Left ventricle myocardium inferior (tissue), 1 donor: Measurements from ENCODE around the gene MMP15. TPM values are rescaled to one million over a fixed set of nuclear protein-coding genes. Genes with fewer than 3 reads are reported as not detected.
A peak's percentile ranks its signal among the peaks of the same experiment; 100 is the strongest.

Experiments used
- DNase-seq: peaks from one replicate; pipeline ENCODE4 v3.0.0-alpha.2; 2020
- H3K27ac ChIP-seq: fragments of 200-600 bp; replicated peaks from 2 replicates; pipeline ENCODE4 v1.8.0; 2021
- H3K27me3 ChIP-seq: fragments of 200-600 bp; 2 replicates; pipeline ENCODE4 v1.8.0; 2021; ENCODE audit warnings: low read depth
- H3K36me3 ChIP-seq: fragments of 200-600 bp; 2 replicates; pipeline ENCODE4 v1.8.0; 2021
- H3K4me1 ChIP-seq: fragments of 200-600 bp; 2 replicates; pipeline ENCODE4 v1.8.0; 2021
- H3K4me3 ChIP-seq: fragments of 200-600 bp; 2 replicates; pipeline ENCODE4 v1.8.0; 2021; ENCODE audit warnings: mild to moderate bottlenecking, moderate library complexity
- H3K9me3 ChIP-seq: fragments of 200-600 bp; replicated peaks from 2 replicates; pipeline ENCODE4 v1.8.0; 2021
- intact Hi-C: fragments of 100-400 bp; cut with micrococcal nuclease; formaldehyde crosslinking; loops from one replicate; pipeline ENCODE4 v1.11.0; 2022
- total RNA-seq: library from RNA; stranded (reverse); fragmentation: NEBNext Ultra II Directional; extraction: Animal tissue kit (Norgen Biotek cat#: 25700); gene quantifications from one replicate; pipeline ENCODE4 v1.2.1, GENCODE V29; 2021
- TF ChIP-seq, protein P1 (sequence below): fragments of 200-600 bp; IDR thresholded peaks from 2 replicates; pipeline ENCODE4 v1.8.0; 2021; ENCODE audit warnings: antibody characterized with exemption, mild to moderate bottlenecking, borderline replicate concordance
- donor health status: DM: no; HTN: yes; CAD: no; lungs with severe emphysema.

The MMP15 gene
- total RNA-seq, 1 donor from 2014 or later, result 64.1 TPM

DNA sequence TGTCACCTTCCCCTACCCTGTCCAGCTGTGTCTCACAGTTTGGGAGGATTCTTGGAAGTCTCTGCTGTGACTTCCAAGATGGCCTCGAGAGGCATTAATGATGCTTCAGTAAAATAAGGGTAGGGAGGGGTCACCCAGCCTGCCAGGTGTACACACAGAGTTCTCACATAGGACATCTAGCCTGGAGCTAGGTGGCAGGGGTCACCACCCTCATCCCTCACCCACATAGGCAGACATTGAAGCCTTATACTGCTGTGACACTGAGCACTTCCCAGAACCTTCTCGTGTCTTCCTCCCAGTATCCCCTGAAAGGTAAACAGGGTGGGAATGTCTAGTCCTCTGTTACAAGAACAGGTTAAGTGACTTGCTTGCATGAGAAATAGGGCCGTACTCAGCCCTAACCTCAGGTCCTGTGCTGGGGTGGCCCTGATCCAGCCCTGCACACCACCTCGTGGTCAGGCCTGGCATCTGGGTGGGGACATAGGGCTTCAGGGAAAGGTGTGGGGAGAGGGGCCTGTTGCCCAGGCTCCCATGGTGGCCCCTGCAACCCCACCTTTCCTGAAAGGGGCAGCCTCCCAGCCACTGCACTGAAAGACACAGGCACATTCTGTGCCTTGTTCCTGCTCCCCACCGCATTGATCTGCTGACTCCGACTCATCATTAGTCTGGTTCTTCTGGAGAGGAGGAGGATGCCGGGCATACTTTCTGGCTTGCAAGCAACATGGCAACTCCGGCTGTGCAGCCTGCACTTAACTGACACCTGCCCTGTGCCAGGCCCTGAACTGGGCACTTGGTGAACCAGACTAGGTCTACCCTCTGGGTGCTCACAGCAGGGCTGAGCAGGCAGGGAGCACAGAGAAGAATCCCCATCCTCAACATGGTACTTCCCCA is 3.6 kb upstream of the MMP15 start:
- Histone ChIP-seq H3K9me3 (no peaks in the 10 kb centered on the region), H3K27me3 (no peaks in the 10 kb centered on the region), H3K27ac (peak overlapping the region; percentile 96), H3K4me1 (peaks cover 65% of the 10 kb centered on the region), H3K36me3 (peaks cover 16% of the 10 kb centered on the region), H3K4me3 (no peak overlapping the region)
- intact Hi-C loops, result loop anchor here (2.0 kb wide), 1 partner anchor 101 kb away; no protein-coding TSS in a partner anchor
- DNase-seq, result peak; percentile 11
- TF ChIP-seq, protein P1, sequence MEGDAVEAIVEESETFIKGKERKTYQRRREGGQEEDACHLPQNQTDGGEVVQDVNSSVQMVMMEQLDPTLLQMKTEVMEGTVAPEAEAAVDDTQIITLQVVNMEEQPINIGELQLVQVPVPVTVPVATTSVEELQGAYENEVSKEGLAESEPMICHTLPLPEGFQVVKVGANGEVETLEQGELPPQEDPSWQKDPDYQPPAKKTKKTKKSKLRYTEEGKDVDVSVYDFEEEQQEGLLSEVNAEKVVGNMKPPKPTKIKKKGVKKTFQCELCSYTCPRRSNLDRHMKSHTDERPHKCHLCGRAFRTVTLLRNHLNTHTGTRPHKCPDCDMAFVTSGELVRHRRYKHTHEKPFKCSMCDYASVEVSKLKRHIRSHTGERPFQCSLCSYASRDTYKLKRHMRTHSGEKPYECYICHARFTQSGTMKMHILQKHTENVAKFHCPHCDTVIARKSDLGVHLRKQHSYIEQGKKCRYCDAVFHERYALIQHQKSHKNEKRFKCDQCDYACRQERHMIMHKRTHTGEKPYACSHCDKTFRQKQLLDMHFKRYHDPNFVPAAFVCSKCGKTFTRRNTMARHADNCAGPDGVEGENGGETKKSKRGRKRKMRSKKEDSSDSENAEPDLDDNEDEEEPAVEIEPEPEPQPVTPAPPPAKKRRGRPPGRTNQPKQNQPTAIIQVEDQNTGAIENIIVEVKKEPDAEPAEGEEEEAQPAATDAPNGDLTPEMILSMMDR, result no peak

DNA sequence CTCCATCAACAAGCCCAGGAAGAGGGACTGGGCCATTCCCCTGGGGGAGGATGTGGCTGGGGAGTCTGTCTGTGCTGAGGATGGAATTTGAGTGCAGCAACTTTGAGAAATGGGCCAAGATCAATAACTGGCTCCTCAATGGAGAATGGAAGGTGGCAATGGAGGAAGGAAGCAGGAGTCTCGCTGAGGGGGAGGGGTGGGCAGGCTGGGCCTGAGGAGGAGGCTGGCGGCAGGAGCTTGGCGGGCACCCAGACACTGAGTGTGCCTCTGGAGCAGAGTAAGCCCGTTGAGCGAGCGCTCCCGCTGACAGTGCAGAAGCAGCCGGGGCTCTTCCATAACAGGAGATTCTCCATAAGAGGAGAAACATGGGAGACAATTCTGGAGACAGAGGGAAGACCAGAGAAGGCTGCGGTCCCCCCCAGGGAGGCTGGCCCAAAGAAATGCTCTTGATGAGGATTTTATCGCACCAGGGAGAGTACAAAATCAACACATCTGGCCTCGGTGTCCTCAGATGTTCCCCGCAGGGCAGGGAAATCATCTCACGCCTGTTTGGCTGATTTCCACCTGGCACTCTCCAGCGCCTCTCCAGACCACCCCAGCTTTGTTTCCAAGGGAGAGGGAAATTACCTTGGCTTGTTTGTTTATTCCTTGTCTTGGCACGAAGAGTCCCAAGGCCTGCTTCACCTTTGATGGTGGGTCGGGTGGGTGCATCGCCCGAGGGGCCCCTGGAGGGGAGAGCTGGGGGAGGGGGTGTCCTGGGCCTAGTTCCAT is 2.8 kb upstream of the MMP15 start:
- TF ChIP-seq, protein P1, result no peak
- Histone ChIP-seq H3K4me3 (peak overlapping the region; percentile 29), H3K27me3 (no peaks in the 10 kb centered on the region), H3K27ac (peak overlapping the region; percentile 96), H3K36me3 (peaks cover 16% of the 10 kb centered on the region), H3K4me1 (peaks cover 74% of the 10 kb centered on the region), H3K9me3 (no peaks in the 10 kb centered on the region)
- intact Hi-C loops, result no loop called here
- DNase-seq, result peak; percentile 81

DNA sequence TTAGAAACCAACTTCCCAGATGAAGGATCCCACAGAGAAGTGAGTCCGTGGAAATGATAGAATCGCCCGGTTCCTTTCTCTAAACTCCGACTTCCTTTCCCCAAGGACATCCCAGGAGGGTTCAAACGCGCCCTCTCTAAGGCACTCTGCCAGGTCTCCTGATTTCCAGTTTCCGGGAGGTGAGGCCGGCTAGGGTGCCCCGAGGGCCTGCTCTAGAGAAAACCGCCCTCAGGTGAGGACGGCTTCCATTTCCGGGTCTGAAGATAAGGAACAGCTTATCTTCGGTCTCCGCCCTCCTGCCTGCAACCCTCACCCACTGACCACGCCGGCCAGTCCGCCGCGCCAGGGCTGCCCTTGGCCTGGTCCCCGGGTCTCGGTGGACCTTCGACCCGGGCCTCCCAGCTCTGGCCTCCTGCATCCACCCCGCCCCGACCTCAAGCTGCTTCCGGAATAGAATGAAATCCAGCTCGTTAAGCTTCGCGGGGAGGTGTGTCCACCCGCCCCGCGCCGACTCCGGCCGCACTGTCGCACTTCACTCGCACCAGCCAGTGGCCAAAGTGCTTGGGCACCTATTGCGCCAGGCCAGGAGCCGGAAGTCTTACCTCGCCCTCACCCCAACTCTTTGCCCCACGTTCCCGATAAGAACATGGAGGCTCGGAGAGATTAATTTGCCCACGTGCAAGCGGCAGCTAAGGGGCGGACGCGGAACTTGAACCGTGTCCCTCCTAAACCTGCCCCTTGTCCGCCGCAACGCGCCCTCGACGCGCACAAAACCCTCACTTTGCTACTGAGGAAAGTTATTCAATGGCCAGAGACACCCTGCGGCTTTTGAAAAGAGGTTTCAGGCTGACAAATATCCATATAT is 836 bp upstream of the MMP15 start:
- peak; percentile 45 for DNase-seq
- Histone ChIP-seq H3K36me3 (peaks cover 2% of the 10 kb centered on the region), H3K27me3 (no peaks in the 10 kb centered on the region), H3K9me3 (no peaks in the 10 kb centered on the region), H3K27ac (peak overlapping the region; percentile 96), H3K4me3 (peak overlapping the region; percentile 84), H3K4me1 (peaks cover 93% of the 10 kb centered on the region)
- TF ChIP-seq, protein P1, result no peak
- intact Hi-C loops, result no loop called here

DNA sequence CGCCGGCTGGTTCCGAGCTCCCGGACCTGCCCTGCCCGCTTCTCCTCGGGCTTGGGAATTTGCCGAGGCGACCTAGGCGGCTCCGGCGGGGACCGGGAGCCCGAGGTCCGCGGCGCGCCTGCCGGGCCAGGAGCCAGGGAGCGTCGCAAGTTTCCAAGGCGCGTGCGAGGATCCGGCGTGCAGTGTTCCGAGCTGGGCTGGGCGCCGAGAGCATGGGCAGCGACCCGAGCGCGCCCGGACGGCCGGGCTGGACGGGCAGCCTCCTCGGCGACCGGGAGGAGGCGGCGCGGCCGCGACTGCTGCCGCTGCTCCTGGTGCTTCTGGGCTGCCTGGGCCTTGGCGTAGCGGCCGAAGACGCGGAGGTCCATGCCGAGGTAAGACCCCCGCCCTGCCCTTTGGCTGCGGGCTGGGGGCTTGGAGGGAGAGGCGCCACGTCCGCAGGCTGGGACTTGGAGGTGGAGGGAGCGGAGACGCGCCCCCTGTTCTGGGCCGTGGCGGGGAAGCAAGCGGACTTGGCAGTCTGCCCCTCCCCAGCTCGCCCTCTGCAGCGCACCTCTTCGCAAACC is 668 bp downstream of the MMP15 start:
- TF ChIP-seq, protein P1, result no peak
- H3K36me3 ChIP-seq, result no peaks in the 10 kb centered on the region
- intact Hi-C loops, result no loop called here
- peak; percentile 66 for DNase-seq
- H3K9me3 ChIP-seq, result no peaks in the 10 kb centered on the region
- H3K4me3 ChIP-seq, result peak overlapping the region; percentile 84
- H3K27ac ChIP-seq, result peak overlapping the region; percentile 96
- H3K27me3 ChIP-seq, result no peaks in the 10 kb centered on the region
- H3K4me1 ChIP-seq, result peaks cover 100% of the 10 kb centered on the region
